ENCODE data around the gene BCAS3.

- TF ChIP-seq, protein P1, sequence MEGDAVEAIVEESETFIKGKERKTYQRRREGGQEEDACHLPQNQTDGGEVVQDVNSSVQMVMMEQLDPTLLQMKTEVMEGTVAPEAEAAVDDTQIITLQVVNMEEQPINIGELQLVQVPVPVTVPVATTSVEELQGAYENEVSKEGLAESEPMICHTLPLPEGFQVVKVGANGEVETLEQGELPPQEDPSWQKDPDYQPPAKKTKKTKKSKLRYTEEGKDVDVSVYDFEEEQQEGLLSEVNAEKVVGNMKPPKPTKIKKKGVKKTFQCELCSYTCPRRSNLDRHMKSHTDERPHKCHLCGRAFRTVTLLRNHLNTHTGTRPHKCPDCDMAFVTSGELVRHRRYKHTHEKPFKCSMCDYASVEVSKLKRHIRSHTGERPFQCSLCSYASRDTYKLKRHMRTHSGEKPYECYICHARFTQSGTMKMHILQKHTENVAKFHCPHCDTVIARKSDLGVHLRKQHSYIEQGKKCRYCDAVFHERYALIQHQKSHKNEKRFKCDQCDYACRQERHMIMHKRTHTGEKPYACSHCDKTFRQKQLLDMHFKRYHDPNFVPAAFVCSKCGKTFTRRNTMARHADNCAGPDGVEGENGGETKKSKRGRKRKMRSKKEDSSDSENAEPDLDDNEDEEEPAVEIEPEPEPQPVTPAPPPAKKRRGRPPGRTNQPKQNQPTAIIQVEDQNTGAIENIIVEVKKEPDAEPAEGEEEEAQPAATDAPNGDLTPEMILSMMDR (IDR thresholded peaks at IDR 0.05): no peak
- no peak for TF ChIP-seq POLR2A (IDR thresholded peaks at IDR 0.05)
These were observed 531.4 kb downstream of the BCAS3 start for GRCh38 chr17:61209106-61209439.

All from heart left ventricle (tissue), 13 donors.